PC-3 (cell line): ENCODE results near the gene KIF25. TPM values are rescaled to one million over a fixed set of nuclear protein-coding genes. Genes with fewer than 3 reads are reported as not detected.

Experiments used
- ATAC-seq: fragments of 200-7000 bp; cut with Tn5 transposase; 2 replicates; pipeline ENCODE4 v1.9.1; 2020; ENCODE audit warnings: mild to moderate bottlenecking, moderate library complexity
- BruUV-seq: library from RNA; stranded (reverse); fragments of 400-500 nt; replicated peaks from 2 replicates; lab custom pipeline; 2021; lab: Mats Ljungman, UMichigan
- CTCF ChIA-PET: fragments of 300-600 bp; sonication (Branson Sonifier 250); formaldehyde crosslinking; loops from one replicate; lab custom pipeline; 2022; ENCODE audit warnings: antibody characterized with exemption; lab: Charles Lee
- POLR2A ChIA-PET: fragments of 300-600 bp; sonication (Branson Sonifier 250); formaldehyde crosslinking; loops from one replicate; lab custom pipeline; 2022; ENCODE audit warnings: antibody characterized with exemption; ENCODE audit not compliant: unreplicated experiment; lab: Charles Lee
- DNase-seq: peaks from one replicate; pipeline ENCODE4 v3.0.0-alpha.2; 2015
- H2AFZ ChIP-seq: fragments of 300-600 bp; sonication (generic); 2 replicates; pipeline ENCODE4 v1.6.0; 2016; ENCODE audit warnings: antibody characterized with exemption, low read length
- H3F3A ChIP-seq: fragments of 300-600 bp; sonication (generic); one replicate; pipeline ENCODE4 v1.6.0; 2017; ENCODE audit warnings: antibody characterized with exemption, low read length, control low read depth, mild to moderate bottlenecking; ENCODE audit not compliant: unreplicated experiment
- H3K27ac ChIP-seq: fragments of 300-600 bp; sonication (generic); 2 replicates; pipeline ENCODE4 v1.5.1; 2016; ENCODE audit warnings: mild to moderate bottlenecking, low read length
- H3K27me3 ChIP-seq: fragments of 300-600 bp; sonication (generic); 2 replicates; pipeline ENCODE4 v1.6.1; 2016; ENCODE audit warnings: low read length, mixed read lengths
- H3K36me3 ChIP-seq: fragments of 300-600 bp; sonication (generic); 2 replicates; pipeline ENCODE4 v1.6.1; 2016; ENCODE audit warnings: low read depth, mixed run types, low read length, mixed read lengths
- H3K4me1 ChIP-seq: fragments of 300-600 bp; sonication (generic); 2 replicates; pipeline ENCODE4 v1.5.1; 2016; ENCODE audit warnings: low read length; ENCODE audit not compliant: insufficient read depth
- H3K4me2 ChIP-seq: fragments of 300-600 bp; sonication (generic); 2 replicates; pipeline ENCODE4 v1.6.0; 2016; ENCODE audit warnings: low read length
- H3K4me3 ChIP-seq: fragments of 300-600 bp; sonication (generic); 2 replicates; pipeline ENCODE4 v1.5.1; 2016; ENCODE audit warnings: mild to moderate bottlenecking, low read length, mixed read lengths
- H3K79me2 ChIP-seq: fragments of 300-600 bp; sonication (generic); 2 replicates; pipeline ENCODE4 v1.6.1; 2017; ENCODE audit warnings: low read length, mixed read lengths
- H3K9ac ChIP-seq: fragments of 300-600 bp; sonication (generic); 2 replicates; pipeline ENCODE4 v1.6.0; 2016; ENCODE audit warnings: mild to moderate bottlenecking, low read length
- H3K9me2 ChIP-seq: fragments of 300-600 bp; sonication (generic); replicated peaks from 2 replicates; pipeline ENCODE4 v1.6.1; 2016; ENCODE audit warnings: mixed run types, low read length, mixed read lengths
- H3K9me3 ChIP-seq: fragments of 300-600 bp; sonication (generic); 2 replicates; pipeline ENCODE4 v1.6.1; 2016; ENCODE audit warnings: low read length, mixed read lengths
- H4K20me1 ChIP-seq: fragments of 300-600 bp; sonication (generic); 2 replicates; pipeline ENCODE4 v1.6.1; 2016; ENCODE audit warnings: low read length, mixed read lengths
- EZH2 ChIP-seq: fragments of 300-600 bp; sonication (generic); IDR thresholded peaks from one replicate; pipeline ENCODE4 v1.6.1; 2017; ENCODE audit warnings: antibody characterized with exemption, mild to moderate bottlenecking, low read length; ENCODE audit not compliant: unreplicated experiment
- EZH2phosphoT487 ChIP-seq: fragments of 300-600 bp; sonication (generic); IDR thresholded peaks from 2 replicates; pipeline ENCODE4 v1.6.1; 2018; ENCODE audit warnings: mild to moderate bottlenecking, antibody characterized with exemption, low read length, borderline replicate concordance
- intact Hi-C: fragments of 100-400 bp; cut with micrococcal nuclease; formaldehyde crosslinking; loops from 2 replicates; pipeline ENCODE4 v1.9.0; 2023
- total RNA-seq: library from RNA; depleted of rRNA; stranded (reverse); fragments of >200 nt; gene quantifications from 2 replicates; pipeline ENCODE4 v1.2.3, GENCODE V29; 2014
- TF ChIP-seq, protein P1 (sequence below): fragments of 300-600 bp; sonication (generic); conservative IDR thresholded peaks from 2 replicates; pipeline ENCODE4 v1.5.1; 2017; ENCODE audit warnings: antibody characterized with exemption, low read depth, mild to moderate bottlenecking, low read length

Gene KIF25
- total RNA-seq, 1 experiment from 2014 or later, result not detected

DNA sequence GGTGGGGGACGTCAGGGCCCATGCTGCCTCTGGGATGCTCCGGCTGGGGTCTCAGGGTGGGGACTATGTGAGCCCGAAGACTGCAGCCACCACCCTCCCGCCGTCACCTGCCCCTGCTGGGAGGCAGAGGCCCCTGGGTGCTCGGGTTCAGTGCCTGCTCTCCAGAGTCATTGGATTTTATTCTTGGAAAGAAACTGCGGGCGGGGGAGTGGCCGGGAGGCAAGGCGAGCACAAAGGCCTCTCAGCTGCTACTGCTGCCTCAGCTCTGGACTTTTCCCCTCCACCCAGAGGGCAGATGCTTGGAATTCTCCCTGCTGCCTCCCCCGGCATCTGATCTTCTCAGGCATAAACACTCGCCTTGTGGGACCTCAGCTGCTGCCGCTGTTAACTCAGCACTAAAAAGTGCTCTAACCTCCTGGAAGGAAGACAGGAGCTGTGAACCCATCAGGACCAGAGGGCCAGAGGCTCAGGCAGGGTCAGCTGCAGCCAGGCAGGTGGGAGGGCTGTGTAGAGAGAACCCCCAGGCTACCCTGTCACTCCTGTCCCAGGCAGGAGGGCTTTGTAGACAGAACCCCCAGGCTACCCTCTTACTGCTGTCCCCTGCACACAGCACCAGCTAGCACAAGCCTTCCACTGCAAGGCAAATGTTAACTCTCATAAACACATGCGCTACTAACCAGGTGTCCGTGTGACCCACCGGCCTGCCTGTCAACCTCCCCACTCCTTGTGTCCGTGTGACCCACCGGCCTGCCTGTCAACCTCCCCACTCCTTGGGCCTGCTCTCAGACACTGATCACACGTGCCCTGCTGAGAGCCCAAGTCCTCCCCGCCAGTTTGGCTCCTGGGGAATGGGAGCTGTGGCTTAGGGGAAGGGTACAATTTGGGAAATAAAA is 90.9 kb downstream of the KIF25 start:
- POLR2A ChIA-PET, result no interaction called here
- intact Hi-C loops, result no loop called here
- ATAC-seq, result no peak

DNA sequence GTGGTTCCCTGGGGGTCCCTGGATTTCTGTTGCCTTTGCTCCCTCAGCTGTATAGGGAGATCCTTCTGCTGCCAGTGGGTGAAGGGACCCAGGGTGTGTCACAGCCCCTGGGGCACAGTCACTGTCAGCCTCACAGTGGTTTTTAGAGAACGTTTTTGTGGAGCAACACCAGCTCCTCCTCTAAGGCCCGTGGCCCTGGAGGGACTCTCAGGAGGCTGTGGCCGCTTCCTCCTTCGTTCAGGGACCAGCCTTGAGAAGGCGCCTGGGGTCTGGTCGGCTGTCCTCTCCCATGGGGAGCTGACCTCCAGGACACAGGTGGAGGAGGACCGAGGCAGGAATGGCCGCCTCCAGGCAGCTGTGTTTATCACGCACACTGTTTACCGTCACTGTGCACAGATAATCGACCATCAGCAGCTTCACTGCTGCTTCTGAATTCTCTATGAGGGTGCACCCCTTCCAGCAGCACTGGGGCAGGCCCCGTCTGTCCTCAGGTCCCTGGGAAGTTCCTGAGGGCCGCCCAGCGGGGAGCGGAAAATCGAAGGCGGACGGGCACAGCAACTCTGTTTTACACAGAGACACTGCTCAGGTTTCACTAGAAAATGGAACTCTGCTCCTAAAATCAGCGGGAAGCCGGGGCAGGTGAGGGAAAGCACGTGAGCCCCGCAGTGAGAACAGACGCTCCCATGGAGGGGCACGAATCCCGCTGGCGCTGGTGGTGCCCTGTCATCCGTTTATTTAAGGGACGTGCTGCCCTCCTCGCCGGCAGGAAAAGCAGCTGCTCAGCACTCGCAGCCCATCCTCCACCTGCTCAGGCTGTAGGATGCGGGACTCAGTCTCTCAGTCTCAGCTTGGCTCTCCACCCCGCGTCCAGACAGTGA is 92.0 kb downstream of the KIF25 start:
- H3K79me2 ChIP-seq, result no peaks in the 10 kb centered on the region
- H3K27ac ChIP-seq, result no peak overlapping the region
- TF ChIP-seq EZH2 (no peak), EZH2phosphoT487 (no peak)
- TF ChIP-seq, protein P1, sequence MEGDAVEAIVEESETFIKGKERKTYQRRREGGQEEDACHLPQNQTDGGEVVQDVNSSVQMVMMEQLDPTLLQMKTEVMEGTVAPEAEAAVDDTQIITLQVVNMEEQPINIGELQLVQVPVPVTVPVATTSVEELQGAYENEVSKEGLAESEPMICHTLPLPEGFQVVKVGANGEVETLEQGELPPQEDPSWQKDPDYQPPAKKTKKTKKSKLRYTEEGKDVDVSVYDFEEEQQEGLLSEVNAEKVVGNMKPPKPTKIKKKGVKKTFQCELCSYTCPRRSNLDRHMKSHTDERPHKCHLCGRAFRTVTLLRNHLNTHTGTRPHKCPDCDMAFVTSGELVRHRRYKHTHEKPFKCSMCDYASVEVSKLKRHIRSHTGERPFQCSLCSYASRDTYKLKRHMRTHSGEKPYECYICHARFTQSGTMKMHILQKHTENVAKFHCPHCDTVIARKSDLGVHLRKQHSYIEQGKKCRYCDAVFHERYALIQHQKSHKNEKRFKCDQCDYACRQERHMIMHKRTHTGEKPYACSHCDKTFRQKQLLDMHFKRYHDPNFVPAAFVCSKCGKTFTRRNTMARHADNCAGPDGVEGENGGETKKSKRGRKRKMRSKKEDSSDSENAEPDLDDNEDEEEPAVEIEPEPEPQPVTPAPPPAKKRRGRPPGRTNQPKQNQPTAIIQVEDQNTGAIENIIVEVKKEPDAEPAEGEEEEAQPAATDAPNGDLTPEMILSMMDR, result no peak
- H3K9me2 ChIP-seq, result no peaks in the 10 kb centered on the region
- no peaks in the 10 kb centered on the region for H3K9me3 ChIP-seq
- H3K4me3 ChIP-seq, result no peak overlapping the region
- H4K20me1 ChIP-seq, result no peaks in the 10 kb centered on the region
- no peak overlapping the region for H3K9ac ChIP-seq
- H2AFZ ChIP-seq, result no peak overlapping the region
- no peak for ATAC-seq
- BruUV-seq, result no TSS peak
- no peak overlapping the region for H3K4me2 ChIP-seq
- H3F3A ChIP-seq, result no peaks in the 10 kb centered on the region
- ChIA-PET CTCF (no interaction called here), POLR2A (no interaction called here)
- no peak for DNase-seq
- H3K4me1 ChIP-seq, result no peaks in the 10 kb centered on the region
- no peaks in the 10 kb centered on the region for H3K36me3 ChIP-seq
- intact Hi-C loops, result no loop called here
- 0 out of 2 replicates have a peak, but pooled peaks cover 7% of the 10 kb centered on the region for H3K27me3 ChIP-seq

More for the DNA sequence above, 90.9 kb downstream of the KIF25 start:
- H3K27me3 ChIP-seq, result 0 out of 2 replicates have a peak, but pooled peaks cover 7% of the 10 kb centered on the region
- no peak overlapping the region for H3K27ac ChIP-seq
- no peaks in the 10 kb centered on the region for H3K9me2 ChIP-seq
- no peaks in the 10 kb centered on the region for H3K9me3 ChIP-seq
- CTCF ChIA-PET, result no interaction called here
- no peaks in the 10 kb centered on the region for H3K79me2 ChIP-seq
- BruUV-seq, result no TSS peak
- no peak overlapping the region for H2AFZ ChIP-seq
- H3K4me1 ChIP-seq, result no peaks in the 10 kb centered on the region
- no peak overlapping the region for H3K4me3 ChIP-seq
- no peak for TF ChIP-seq EZH2
- TF ChIP-seq, protein P1, result no peak
- no peak for TF ChIP-seq EZH2phosphoT487
- H3K4me2 ChIP-seq, result no peak overlapping the region
- DNase-seq, result no peak
- H4K20me1 ChIP-seq, result no peaks in the 10 kb centered on the region
- H3K36me3 ChIP-seq, result no peaks in the 10 kb centered on the region
- no peak overlapping the region for H3K9ac ChIP-seq
- H3F3A ChIP-seq, result no peaks in the 10 kb centered on the region
